HCT116 (cell line): ENCODE results near the gene NR2C2. TPM values are rescaled to one million over a fixed set of nuclear protein-coding genes. Genes with fewer than 3 reads are reported as not detected.

Experiments used
- ATAC-seq: fragments of 200-7000 bp; cut with Tn5 transposase; 2 replicates; pipeline ENCODE4 v1.9.1; 2020; ENCODE audit warnings: mild to moderate bottlenecking, moderate library complexity
- BruUV-seq: library from RNA; stranded (reverse); fragments of 400-500 nt; replicated peaks from 2 replicates; lab custom pipeline; 2021; lab: Mats Ljungman, UMichigan
- CTCF ChIA-PET: fragments of 300-600 bp; sonication (Branson Sonifier 250); formaldehyde crosslinking; loops from one replicate; lab custom pipeline; 2021; ENCODE audit warnings: antibody characterized with exemption; lab: Charles Lee
- POLR2A ChIA-PET: fragments of 300-600, 350-600 bp; sonication (Branson Sonifier 250); formaldehyde crosslinking; loops from one replicate; lab custom pipeline; 2021; ENCODE audit warnings: antibody characterized with exemption; lab: Charles Lee
- RAD21 ChIA-PET, 2 experiments: fragments of 300-600 bp; sonication (Branson Sonifier 250); formaldehyde crosslinking; loops; one replicate each; lab custom pipeline; 2023; ENCODE audit warnings: low total read pairs in 2 of 2; ENCODE audit not compliant: uncharacterized antibody in 2 of 2, unreplicated experiment in 2 of 2, low non-redundant PET in 1 of 2; lab: Charles Lee
- DNase-seq: peaks from one replicate; pipeline ENCODE4 v3.0.0-alpha.2; 2010; ENCODE audit warnings: low read depth, low spot score
- H2AFZ ChIP-seq: fragments of 200-600 bp; shearing (Covaris generic), sonication (generic); 2 replicates; pipeline ENCODE4 v1.6.1; 2017; ENCODE audit warnings: low read depth, mixed run types, mixed read lengths, antibody characterized with exemption, low read length; ENCODE audit not compliant: poor library complexity, severe bottlenecking
- H3K27ac ChIP-seq: 2 replicates; pipeline ENCODE4 v1.5.1; 2012; ENCODE audit warnings: low read depth, low read length
- H3K27me3 ChIP-seq: fragments of 200-600 bp; sonication (generic); 2 replicates; pipeline ENCODE4 v1.6.1; 2016; ENCODE audit warnings: mixed run types, low read length, mixed read lengths; ENCODE audit not compliant: insufficient read depth
- H3K36me3 ChIP-seq, 2 experiments: fragments of 200-500 bp in 1 of 2; fragments of 200-600 bp in 1 of 2; sonication (Bioruptor generic) in 1 of 2; sonication (generic) in 1 of 2; 2 replicates each; pipeline versions ENCODE4 v1.5.1 to v1.6.1; 2014 to 2016; ENCODE audit warnings: low read length in 2 of 2, inconsistent platforms in 1 of 2, mixed read lengths in 1 of 2, mixed run types in 1 of 2; ENCODE audit not compliant: insufficient read depth in 2 of 2, control insufficient read depth in 1 of 2
- H3K4me1 ChIP-seq, 2 experiments: fragments of 200-600 bp in 1 of 2; sonication (generic) in 1 of 2; 2 replicates each; pipeline versions ENCODE4 v1.5.1 to v1.6.1; 2012 to 2017; ENCODE audit warnings: low read length in 2 of 2, inconsistent platforms in 1 of 2, mild to moderate bottlenecking in 1 of 2, mixed read lengths in 1 of 2, mixed run types in 1 of 2, moderate library complexity in 1 of 2; ENCODE audit not compliant: insufficient read depth in 2 of 2, control insufficient read depth in 1 of 2
- H3K4me2 ChIP-seq: fragments of 200-600 bp; sonication (generic); 2 replicates; pipeline ENCODE4 v1.6.1; 2017; ENCODE audit warnings: mixed run types, low read length, mixed read lengths
- H3K4me3 ChIP-seq, 2 experiments: fragments of 200-600 bp in 1 of 2; sonication (generic) in 1 of 2; replicated peaks in 1 of 2; 2 replicates each; pipeline ENCODE4 v1.5.1; 2011 to 2016; ENCODE audit warnings: low read length in 2 of 2, control low read depth in 1 of 2, low read depth in 1 of 2, mild to moderate bottlenecking in 1 of 2, mixed read lengths in 1 of 2, mixed run types in 1 of 2
- H3K79me2 ChIP-seq: fragments of 200-600 bp; sonication (generic); 2 replicates; pipeline ENCODE4 v1.6.1; 2017; ENCODE audit warnings: mild to moderate bottlenecking, mixed run types, low read length, moderate library complexity, mixed read lengths; ENCODE audit not compliant: insufficient read depth
- H3K9ac ChIP-seq: fragments of 200-600 bp; sonication (generic); 2 replicates; pipeline ENCODE4 v1.6.1; 2016; ENCODE audit warnings: low read length, mixed read lengths
- H3K9me2 ChIP-seq: fragments of 200-600 bp; sonication (generic), shearing (Covaris generic); 2 replicates; pipeline ENCODE4 v1.6.1; 2017; ENCODE audit warnings: mixed run types, mild to moderate bottlenecking, moderate library complexity; ENCODE audit not compliant: insufficient read depth
- H3K9me3 ChIP-seq, 2 experiments: fragments of 200-500 bp in 1 of 2; fragments of 200-600 bp in 1 of 2; sonication (Bioruptor generic) in 1 of 2; sonication (generic) in 1 of 2; 2 replicates each; pipeline ENCODE4 v1.6.1; 2014 to 2017; ENCODE audit warnings: low read length in 2 of 2, mixed read lengths in 2 of 2, inconsistent platforms in 1 of 2, low read depth in 1 of 2, mild to moderate bottlenecking in 1 of 2, mixed run types in 1 of 2, moderate library complexity in 1 of 2; ENCODE audit not compliant: control insufficient read depth in 1 of 2, insufficient read depth in 1 of 2
- H4K20me1 ChIP-seq: fragments of 200-600 bp; sonication (generic), shearing (Covaris generic); 2 replicates; pipeline ENCODE4 v1.6.1; 2017; ENCODE audit warnings: mixed run types, mild to moderate bottlenecking, moderate library complexity; ENCODE audit not compliant: insufficient read depth
- CEBPB ChIP-seq: IDR thresholded peaks from 2 replicates; pipeline ENCODE4 v1.6.1; 2012; ENCODE audit warnings: low read depth
- EZH2 ChIP-seq: fragments of 200-600 bp; sonication (generic); IDR thresholded peaks from 2 replicates; pipeline ENCODE4 v1.6.1; 2017; ENCODE audit warnings: antibody characterized with exemption, mixed run types
- POLR2AphosphoS5 ChIP-seq: IDR thresholded peaks from 2 replicates; pipeline ENCODE4 v1.6.1; 2011; ENCODE audit warnings: mild to moderate bottlenecking, low read depth, low read length, moderate library complexity
- RAD21 ChIP-seq: IDR thresholded peaks from 2 replicates; pipeline ENCODE4 v1.6.1; 2012; ENCODE audit warnings: low read depth, mild to moderate bottlenecking
- SRF ChIP-seq: IDR thresholded peaks from 2 replicates; pipeline ENCODE4 v1.6.1; 2012; ENCODE audit warnings: low read depth
- YY1 ChIP-seq: IDR thresholded peaks from 2 replicates; pipeline ENCODE4 v1.6.1; 2011; ENCODE audit warnings: low read length, low read depth, moderate library complexity, mild to moderate bottlenecking; ENCODE audit not compliant: insufficient replicate concordance; ENCODE audit errors: extremely low read depth
- ZFX ChIP-seq: fragments of 450-650 bp; IDR thresholded peaks from 2 replicates; pipeline ENCODE4 v1.6.1; 2017
- intact Hi-C: fragments of 100-400 bp; cut with micrococcal nuclease; formaldehyde crosslinking; loops from 2 replicates; pipeline ENCODE4 v1.10.0; 2022
- total RNA-seq: library from RNA; stranded (reverse); gene quantifications from one replicate; pipeline ENCODE4 v1.2.1, GENCODE V29; 2021; ENCODE audit not compliant: unreplicated experiment
- TF ChIP-seq, protein P1 (sequence below), 3 experiments: fragments of 200-600 bp in 1 of 3; sonication (generic) in 1 of 3; IDR thresholded peaks in 2 of 3; conservative IDR thresholded peaks in 1 of 3; 2 replicates each; pipeline ENCODE4 v1.5.1; 2012 to 2017; ENCODE audit warnings: low read depth in 2 of 3, low read length in 2 of 3, antibody characterized with exemption in 1 of 3, borderline replicate concordance in 1 of 3, control low read depth in 1 of 3, mild to moderate bottlenecking in 1 of 3, mixed read lengths in 1 of 3, mixed run types in 1 of 3, moderate library complexity in 1 of 3; ENCODE audit not compliant: insufficient read depth in 1 of 3

The NR2C2 gene
- total RNA-seq, 1 experiment from 2014 or later = 45.0 TPM

GRCh38 chr3:14921034-14921616 lies 26.3 kb upstream of the NR2C2 start:
- no peak for TF ChIP-seq CEBPB
- no peak for TF ChIP-seq POLR2AphosphoS5
- TF ChIP-seq SRF = no peak
- no peak for TF ChIP-seq EZH2
- TF ChIP-seq, protein P1, sequence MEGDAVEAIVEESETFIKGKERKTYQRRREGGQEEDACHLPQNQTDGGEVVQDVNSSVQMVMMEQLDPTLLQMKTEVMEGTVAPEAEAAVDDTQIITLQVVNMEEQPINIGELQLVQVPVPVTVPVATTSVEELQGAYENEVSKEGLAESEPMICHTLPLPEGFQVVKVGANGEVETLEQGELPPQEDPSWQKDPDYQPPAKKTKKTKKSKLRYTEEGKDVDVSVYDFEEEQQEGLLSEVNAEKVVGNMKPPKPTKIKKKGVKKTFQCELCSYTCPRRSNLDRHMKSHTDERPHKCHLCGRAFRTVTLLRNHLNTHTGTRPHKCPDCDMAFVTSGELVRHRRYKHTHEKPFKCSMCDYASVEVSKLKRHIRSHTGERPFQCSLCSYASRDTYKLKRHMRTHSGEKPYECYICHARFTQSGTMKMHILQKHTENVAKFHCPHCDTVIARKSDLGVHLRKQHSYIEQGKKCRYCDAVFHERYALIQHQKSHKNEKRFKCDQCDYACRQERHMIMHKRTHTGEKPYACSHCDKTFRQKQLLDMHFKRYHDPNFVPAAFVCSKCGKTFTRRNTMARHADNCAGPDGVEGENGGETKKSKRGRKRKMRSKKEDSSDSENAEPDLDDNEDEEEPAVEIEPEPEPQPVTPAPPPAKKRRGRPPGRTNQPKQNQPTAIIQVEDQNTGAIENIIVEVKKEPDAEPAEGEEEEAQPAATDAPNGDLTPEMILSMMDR (IDR thresholded peaks at IDR 0.05 in 2 of 3, conservative IDR thresholded peaks at IDR 0.05 in 1 of 3; ENCODE audit: borderline replicate concordance in 1 of 3, insufficient read depth in 1 of 3, low read depth in 2 of 3, low read length in 2 of 3) = peak; percentile 91 to 97 (median 92)
- TF ChIP-seq RAD21 = peak; percentile 98
- no peak for TF ChIP-seq YY1
- no peak for TF ChIP-seq ZFX
- no peak overlapping the region for H3K27ac ChIP-seq
- 0 out of 2 replicates have a peak overlapping the region, but pooled peaks have one; percentile 14 for H3K4me2 ChIP-seq
- no peaks in the 10 kb centered on the region for H3K9me3 ChIP-seq
- no peaks in the 10 kb centered on the region for H3K9me2 ChIP-seq
- H4K20me1 ChIP-seq = no peaks in the 10 kb centered on the region
- ATAC-seq = peak; percentile 92
- no peak overlapping the region for H3K9ac ChIP-seq
- no peaks in the 10 kb centered on the region for H3K79me2 ChIP-seq
- intact Hi-C loops = loop anchor here (1.0 to 10.0 kb wide), 9 partner anchors 130 to 1024 kb away; partner anchors contain the start of gene CAPN7
- BruUV-seq = no TSS peak
- H3K27me3 ChIP-seq = no peaks in the 10 kb centered on the region
- H3K4me3 ChIP-seq = no peak overlapping the region
- ChIA-PET POLR2A (no interaction called here), RAD21 (interaction anchor here (0.6 to 1.6 kb wide), 7 partner anchors 120 to 718 kb away, joined by 3 to 9 read pairs (median 3); no protein-coding TSS in a partner anchor), CTCF (interaction anchor here (0.7 to 3.1 kb wide), 17 partner anchors 27 to 1264 kb away, joined by 3 to 19 read pairs (median 5); partner anchors contain the start of genes C3orf20 and CCDC174)
- peak; percentile 65 for DNase-seq
- H3K36me3 ChIP-seq = no peaks in the 10 kb centered on the region
- H2AFZ ChIP-seq = peak overlapping the region; percentile 69
- peaks cover 0 to 3% of the 10 kb centered on the region in 2 experiments; a peak in 1 of 4 replicates for H3K4me1 ChIP-seq
